ENCODE results near the gene OR9A2.
"Not testable (repeated sequence)": the region's sequence is repeated elsewhere in the genome, so short reads cannot be mapped to it uniquely, and the experiment has no call there.

The OR9A2 gene

GRCh38 chr7:142998966-142999365 is 28.0 kb downstream of the OR9A2 start:
- Mint-ChIP-seq H3K4me3 (no peak overlapping the region), H3K9me3 (no peaks in the 10 kb centered on the region), H3K27ac (ENCODE audit: low read depth) (no peak overlapping the region), H3K36me3 (ENCODE audit: insufficient read depth) (no peaks in the 10 kb centered on the region), H3K4me1 (peaks cover 9% of the 10 kb centered on the region), H3K27me3 (no peaks in the 10 kb centered on the region)
- DNase-seq (ENCODE audit: low spot score in 2 of 2) (no peak), ATAC-seq (replicated peaks; ENCODE audit: extremely low read depth, poor library complexity, severe bottlenecking) (no peak)

DNA sequence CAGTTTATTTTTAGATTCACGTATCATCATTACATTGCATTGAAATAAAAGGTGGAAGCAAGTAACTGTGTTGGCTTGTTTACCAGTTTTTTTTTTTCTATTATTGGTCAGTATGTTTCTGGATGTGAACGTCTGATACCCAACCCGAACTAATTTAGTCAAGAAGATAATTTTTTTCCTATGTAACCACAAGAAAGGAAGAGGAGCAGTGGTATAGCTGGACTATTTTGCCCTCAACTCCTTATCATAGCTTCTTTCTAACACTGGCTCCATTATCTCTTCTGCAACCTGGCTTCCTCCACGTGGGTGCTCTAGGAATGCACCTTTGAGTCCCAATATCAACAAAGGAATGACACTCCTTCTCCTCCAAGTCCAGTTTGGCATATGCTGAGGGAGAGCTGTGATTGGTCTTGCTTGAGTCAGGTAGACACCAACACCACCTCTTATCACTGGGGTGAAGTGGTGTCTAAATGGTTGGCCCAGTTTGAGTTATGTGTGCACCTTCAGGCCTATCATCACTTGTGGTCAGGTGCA is 29.4 kb downstream of the OR9A2 start:
- H3K27me3 Mint-ChIP-seq = peaks cover 14% of the 10 kb centered on the region
- ATAC-seq (replicated peaks; ENCODE audit: extremely low read depth, poor library complexity, severe bottlenecking) (no peak), DNase-seq (ENCODE audit: low spot score in 2 of 2) (no peak)
- H3K9me3 Mint-ChIP-seq = no peaks in the 10 kb centered on the region
- no peaks in the 10 kb centered on the region for H3K4me1 Mint-ChIP-seq
- no peaks in the 10 kb centered on the region for H3K36me3 Mint-ChIP-seq (ENCODE audit: insufficient read depth)
- H3K4me3 Mint-ChIP-seq = no peak overlapping the region
- H3K27ac Mint-ChIP-seq (ENCODE audit: low read depth) = no peak overlapping the region

GRCh38 chr7:142992427-142992826 is 34.5 kb downstream of the OR9A2 start:
- no peak for DNase-seq (ENCODE audit: low spot score in 2 of 2)
- Mint-ChIP-seq H3K4me1 (no peaks in the 10 kb centered on the region), H3K27ac (ENCODE audit: low read depth) (no peak overlapping the region), H3K9me3 (no peaks in the 10 kb centered on the region), H3K36me3 (ENCODE audit: insufficient read depth) (peaks cover under 1% of the 10 kb centered on the region), H3K4me3 (peak overlapping the region; percentile 11), H3K27me3 (peaks cover 40% of the 10 kb centered on the region)
- ATAC-seq (replicated peaks; ENCODE audit: extremely low read depth, poor library complexity, severe bottlenecking) = no peak

GRCh38 chr7:142984297-142984696 is 42.6 kb downstream of the OR9A2 start:
- Mint-ChIP-seq H3K4me3 (no peak overlapping the region), H3K9me3 (no peaks in the 10 kb centered on the region), H3K27ac (ENCODE audit: low read depth) (no peak overlapping the region), H3K4me1 (no peaks in the 10 kb centered on the region), H3K27me3 (peaks cover 46% of the 10 kb centered on the region), H3K36me3 (ENCODE audit: insufficient read depth) (peaks cover 1% of the 10 kb centered on the region)
- ATAC-seq (replicated peaks; ENCODE audit: extremely low read depth, poor library complexity, severe bottlenecking) (no peak), DNase-seq (ENCODE audit: low spot score in 2 of 2) (no peak)

DNA sequence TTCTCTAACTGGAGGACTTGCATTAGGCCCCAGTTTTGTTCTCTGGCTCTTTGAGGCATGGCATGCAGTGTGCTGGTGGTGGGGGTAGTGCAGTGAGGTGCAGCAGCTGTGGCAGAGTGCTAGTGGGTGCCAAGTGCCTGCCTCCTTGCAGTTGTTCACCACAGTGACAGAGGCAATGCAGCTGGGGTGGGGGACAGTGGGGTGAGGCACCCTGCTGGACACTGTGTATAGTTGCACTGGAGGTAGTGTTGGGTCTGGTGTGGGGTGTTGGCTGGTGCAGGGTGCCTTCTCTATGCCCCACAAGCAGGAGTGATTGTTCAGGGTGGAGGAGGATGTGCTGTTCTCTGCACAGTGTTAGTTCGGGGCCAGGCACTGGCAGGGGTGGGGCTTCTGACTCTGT is 43.1 kb downstream of the OR9A2 start:
- H3K4me1 Mint-ChIP-seq = no peaks in the 10 kb centered on the region
- H3K9me3 Mint-ChIP-seq = no peaks in the 10 kb centered on the region
- H3K36me3 Mint-ChIP-seq (ENCODE audit: insufficient read depth) = peaks cover 1% of the 10 kb centered on the region
- ATAC-seq (replicated peaks; ENCODE audit: extremely low read depth, poor library complexity, severe bottlenecking) = no peak
- H3K27ac Mint-ChIP-seq (ENCODE audit: low read depth) = no peak overlapping the region
- no peak overlapping the region for H3K4me3 Mint-ChIP-seq
- DNase-seq (ENCODE audit: low spot score in 2 of 2) = no peak
- H3K27me3 Mint-ChIP-seq = peaks cover 46% of the 10 kb centered on the region

DNA sequence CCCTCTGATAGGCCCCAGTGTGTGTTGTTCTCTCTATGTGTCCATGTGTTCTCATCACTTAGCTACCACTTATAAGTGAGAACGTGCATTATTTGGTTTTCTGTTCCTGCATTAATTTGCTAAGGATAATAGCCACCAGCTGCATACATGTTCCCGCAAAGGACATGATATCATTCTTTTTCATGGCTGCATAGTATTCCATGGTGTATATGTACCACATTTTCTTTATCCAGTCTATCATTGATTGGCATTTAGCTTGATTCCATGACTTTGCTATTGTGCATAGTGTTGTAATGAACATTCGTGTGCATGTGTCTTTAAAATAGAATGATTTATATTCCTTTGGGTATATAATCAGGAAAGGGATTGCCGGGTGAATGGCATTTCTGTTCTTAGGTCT is 48.5 kb downstream of the OR9A2 start:
- not testable (repeated sequence) for H3K9me3 Mint-ChIP-seq; H3K36me3 Mint-ChIP-seq (ENCODE audit: insufficient read depth); DNase-seq (ENCODE audit: low spot score in 2 of 2); H3K4me3 Mint-ChIP-seq; H3K27ac Mint-ChIP-seq (ENCODE audit: low read depth); H3K4me1 Mint-ChIP-seq; ATAC-seq (replicated peaks; ENCODE audit: extremely low read depth, poor library complexity, severe bottlenecking)
- H3K27me3 Mint-ChIP-seq = peaks cover 45% of the 10 kb centered on the region

Data from central memory CD8-positive, alpha-beta T cell (primary cell).